Measurements from ENCODE around the gene CTRB1.
"Not testable (repeated sequence)": the region's sequence is repeated elsewhere in the genome, so short reads cannot be mapped to it uniquely, and the experiment has no call there.

- TF ChIP-seq CTCF (IDR thresholded peaks at IDR 0.05; ENCODE audit: poor library complexity); EZH2 (IDR thresholded peaks at IDR 0.05; ENCODE audit: borderline replicate concordance); EZH2phosphoT487 (IDR thresholded peaks at IDR 0.05; ENCODE audit: low read depth, severe bottlenecking, unreplicated experiment): not testable (repeated sequence)
Measured at GRCh38 chr16:75205438-75205837, 13.3 kb upstream of the CTRB1 start.

Measured in hepatocyte (in vitro differentiated cells).